Keratinocyte (primary cell): Measurements from ENCODE around the gene FARSB. TPM values are rescaled to one million over a fixed set of nuclear protein-coding genes. Genes with fewer than 3 reads are reported as not detected.

Source experiments
- DNase-seq: peaks from one replicate; pipeline ENCODE4 v3.0.0-alpha.2; 2011; ENCODE audit warnings: low read depth, missing footprints, low spot score
- FAIRE-seq: peaks from 2 replicates; lab custom pipeline; 2011; peaks lifted over from hg19 to GRCh38; lab: Jason Lieb, UNC
- H2AFZ ChIP-seq: 2 replicates; pipeline ENCODE4 v1.6.0; 2012; ENCODE audit warnings: low read length, control low read depth, inconsistent platforms; ENCODE audit not compliant: control insufficient read depth
- H3K27ac ChIP-seq: 2 replicates; pipeline ENCODE4 v1.5.1; 2011; ENCODE audit warnings: low read length; ENCODE audit not compliant: control insufficient read depth, insufficient read depth
- H3K27me3 ChIP-seq: 3 replicates; pipeline ENCODE4 v1.6.0; 2011; ENCODE audit warnings: low read length; ENCODE audit not compliant: control insufficient read depth, insufficient read depth; ENCODE audit errors: extremely low read depth
- H3K36me3 ChIP-seq, 2 experiments: 2 replicates in 1 of 2; 3 replicates in 1 of 2; pipeline ENCODE4 v1.5.1; 2011; ENCODE audit warnings: low read length in 2 of 2, mild to moderate bottlenecking in 1 of 2; ENCODE audit not compliant: control insufficient read depth in 2 of 2, insufficient read depth in 2 of 2; ENCODE audit errors: extremely low read depth in 1 of 2
- H3K4me1 ChIP-seq: 3 replicates; pipeline ENCODE4 v1.5.1; 2011; ENCODE audit warnings: low read length; ENCODE audit not compliant: control insufficient read depth, insufficient read depth; ENCODE audit errors: extremely low read depth
- H3K4me2 ChIP-seq: 3 replicates; pipeline ENCODE4 v1.6.0; 2011; ENCODE audit warnings: low read depth, low read length; ENCODE audit not compliant: control insufficient read depth, insufficient read depth; ENCODE audit errors: extremely low read depth
- H3K4me3 ChIP-seq, 3 experiments: fragments of 200-600 bp in 1 of 3; sonication (generic) in 1 of 3; 2 replicates in 2 of 3; 3 replicates in 1 of 3; pipeline ENCODE4 v1.5.1; 2011 to 2016; ENCODE audit warnings: low read length in 3 of 3, mild to moderate bottlenecking in 3 of 3, control low read depth in 2 of 3, inconsistent platforms in 1 of 3, low read depth in 1 of 3, mixed read lengths in 1 of 3, mixed run types in 1 of 3, moderate library complexity in 1 of 3; ENCODE audit not compliant: control insufficient read depth in 2 of 3, insufficient read depth in 2 of 3; ENCODE audit errors: extremely low read depth in 1 of 3
- H3K79me2 ChIP-seq: 2 replicates; pipeline ENCODE4 v1.6.0; 2012; ENCODE audit warnings: low read length; ENCODE audit not compliant: control insufficient read depth, insufficient read depth
- H3K9ac ChIP-seq: 3 replicates; pipeline ENCODE4 v1.6.0; 2011; ENCODE audit warnings: low read length; ENCODE audit not compliant: control insufficient read depth, insufficient read depth; ENCODE audit errors: extremely low read depth
- H3K9me1 ChIP-seq: 3 replicates; pipeline ENCODE4 v1.6.0; 2011; ENCODE audit warnings: low read length; ENCODE audit not compliant: control insufficient read depth, insufficient read depth; ENCODE audit errors: extremely low read depth
- H3K9me3 ChIP-seq: 2 replicates; pipeline ENCODE4 v1.5.1; 2012; ENCODE audit warnings: low read depth, low read length; ENCODE audit not compliant: control insufficient read depth
- H4K20me1 ChIP-seq: 3 replicates; pipeline ENCODE4 v1.6.0; 2011; ENCODE audit warnings: low read length; ENCODE audit not compliant: control insufficient read depth, insufficient read depth; ENCODE audit errors: extremely low read depth
- EZH2 ChIP-seq: IDR thresholded peaks from one replicate; pipeline ENCODE4 v1.6.1; 2012; ENCODE audit warnings: inconsistent platforms, mild to moderate bottlenecking, low read length, moderate library complexity
- dilution Hi-C: fragments of 300-500 bp; cut with MboI; formaldehyde crosslinking; loops from one replicate; pipeline ENCODE4 v1.7.0; 2020; ENCODE audit warnings: low sequenced_read_pairs; ENCODE audit not compliant: extremely low pct_ligation_motif_present
- polyA plus RNA-seq, 5 experiments: library from polyadenylated mRNA; depleted of rRNA in 3 of 5; stranded (reverse) in 3 of 5; stranded (forward) in 1 of 5; unstranded in 1 of 5; fragments of >200 nt; gene quantifications; 1 replicate in 1 of 5; 2 replicates in 3 of 5; 3 replicates in 1 of 5; pipeline versions ENCODE4 v1.2.1 to v1.2.3, GENCODE V29; 2011 to 2012; ENCODE audit warnings: missing spikeins in 2 of 5, low read depth in 1 of 5, low replicate concordance in 1 of 5
- TF ChIP-seq, protein P1 (sequence below), 3 experiments: IDR thresholded peaks in 1 of 3; conservative IDR thresholded peaks in 1 of 3; optimal IDR thresholded peaks in 1 of 3; 2 replicates in 2 of 3; 3 replicates in 1 of 3; pipeline versions ENCODE3 to v1.5.1; 2011; ENCODE audit warnings: low read length in 3 of 3, mild to moderate bottlenecking in 3 of 3, moderate library complexity in 2 of 3, control low read depth in 1 of 3, inconsistent platforms in 1 of 3; ENCODE audit not compliant: insufficient read depth in 2 of 3; ENCODE audit errors: extremely low read depth in 1 of 3

FARSB gene
- polyA plus RNA-seq, 1 donor (not counting 4 experiments of a cell fraction or from before 2014, with no cell fraction given), result 68.8 TPM

DNA sequence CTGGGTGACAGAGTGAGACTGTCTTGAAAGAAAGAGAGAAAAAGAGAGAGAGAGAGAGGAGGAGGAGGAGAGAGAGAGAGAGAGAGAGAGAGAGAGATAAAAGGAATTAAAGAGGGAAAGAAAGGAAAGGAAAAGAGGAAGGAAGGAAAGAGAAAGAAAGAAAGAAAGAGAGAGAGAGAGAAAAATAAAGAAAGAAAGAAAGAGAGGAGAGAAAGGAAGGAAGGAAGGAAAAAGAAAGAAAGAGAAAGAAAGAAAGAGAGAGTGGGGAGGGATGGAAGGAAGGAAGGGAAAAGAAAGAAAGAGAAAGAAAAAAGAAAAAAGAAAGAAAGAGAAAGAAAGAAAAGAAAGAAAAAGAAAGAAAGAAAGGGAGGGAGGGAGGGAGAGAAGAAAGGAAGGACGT is 45.3 kb upstream of the FARSB start:
- Histone ChIP-seq H3K4me3 (no peak overlapping the region), H3K9ac (no peak overlapping the region), H3K27ac (no peak overlapping the region), H3K9me3 (no peaks in the 10 kb centered on the region), H4K20me1 (no peaks in the 10 kb centered on the region), H2AFZ (no peak overlapping the region), H3K9me1 (no peaks in the 10 kb centered on the region), H3K79me2 (no peaks in the 10 kb centered on the region), H3K36me3 (no peaks in the 10 kb centered on the region), H3K4me2 (no peak overlapping the region), H3K4me1 (no peaks in the 10 kb centered on the region), H3K27me3 (no peaks in the 10 kb centered on the region)
- DNase-seq, result no peak
- FAIRE-seq, result no peak
- dilution Hi-C loops, result no loop called here
- TF ChIP-seq, protein P1, sequence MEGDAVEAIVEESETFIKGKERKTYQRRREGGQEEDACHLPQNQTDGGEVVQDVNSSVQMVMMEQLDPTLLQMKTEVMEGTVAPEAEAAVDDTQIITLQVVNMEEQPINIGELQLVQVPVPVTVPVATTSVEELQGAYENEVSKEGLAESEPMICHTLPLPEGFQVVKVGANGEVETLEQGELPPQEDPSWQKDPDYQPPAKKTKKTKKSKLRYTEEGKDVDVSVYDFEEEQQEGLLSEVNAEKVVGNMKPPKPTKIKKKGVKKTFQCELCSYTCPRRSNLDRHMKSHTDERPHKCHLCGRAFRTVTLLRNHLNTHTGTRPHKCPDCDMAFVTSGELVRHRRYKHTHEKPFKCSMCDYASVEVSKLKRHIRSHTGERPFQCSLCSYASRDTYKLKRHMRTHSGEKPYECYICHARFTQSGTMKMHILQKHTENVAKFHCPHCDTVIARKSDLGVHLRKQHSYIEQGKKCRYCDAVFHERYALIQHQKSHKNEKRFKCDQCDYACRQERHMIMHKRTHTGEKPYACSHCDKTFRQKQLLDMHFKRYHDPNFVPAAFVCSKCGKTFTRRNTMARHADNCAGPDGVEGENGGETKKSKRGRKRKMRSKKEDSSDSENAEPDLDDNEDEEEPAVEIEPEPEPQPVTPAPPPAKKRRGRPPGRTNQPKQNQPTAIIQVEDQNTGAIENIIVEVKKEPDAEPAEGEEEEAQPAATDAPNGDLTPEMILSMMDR (optimal IDR thresholded peaks at IDR 0.05 in 1 of 3, IDR thresholded peaks at IDR 0.05 in 1 of 3, conservative IDR thresholded peaks at IDR 0.05 in 1 of 3; ENCODE audit: extremely low read depth in 1 of 3, insufficient read depth in 2 of 3, low read length in 3 of 3), result no peak
- TF ChIP-seq EZH2, result no peak

DNA sequence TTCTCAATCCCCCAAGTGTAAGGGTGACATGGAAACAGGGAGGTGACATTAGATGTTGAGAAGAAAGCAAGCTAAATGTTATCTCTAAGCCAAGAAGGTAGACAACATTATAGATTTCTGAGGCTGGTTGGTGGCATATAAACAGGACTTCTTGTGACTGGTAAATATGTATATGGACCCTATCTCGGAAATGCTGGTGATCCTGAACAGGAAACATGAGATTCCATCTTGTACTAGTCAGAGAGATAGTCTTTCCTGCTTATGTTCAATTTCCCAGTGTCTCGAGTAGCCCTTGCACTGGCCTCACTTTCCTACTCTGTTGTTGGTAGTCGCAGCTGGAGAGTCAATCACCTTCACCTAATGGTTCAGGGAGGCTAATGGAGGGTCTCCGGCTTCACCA is 42.4 kb upstream of the FARSB start:
- Histone ChIP-seq H3K79me2 (no peaks in the 10 kb centered on the region), H2AFZ (no peak overlapping the region), H3K27ac (no peak overlapping the region), H4K20me1 (no peaks in the 10 kb centered on the region), H3K9me1 (no peaks in the 10 kb centered on the region), H3K27me3 (no peaks in the 10 kb centered on the region), H3K4me1 (no peaks in the 10 kb centered on the region), H3K4me2 (no peak overlapping the region), H3K9ac (no peak overlapping the region), H3K36me3 (no peaks in the 10 kb centered on the region), H3K4me3 (no peak overlapping the region), H3K9me3 (no peaks in the 10 kb centered on the region)
- FAIRE-seq, result no peak
- TF ChIP-seq, protein P1 (optimal IDR thresholded peaks at IDR 0.05 in 1 of 3, IDR thresholded peaks at IDR 0.05 in 1 of 3, conservative IDR thresholded peaks at IDR 0.05 in 1 of 3; ENCODE audit: extremely low read depth in 1 of 3, insufficient read depth in 2 of 3, low read length in 3 of 3), result no peak
- TF ChIP-seq EZH2, result no peak
- no peak for DNase-seq
- dilution Hi-C loops, result no loop called here
